Eye (tissue), 1 donor: Measurements from ENCODE around the gene NACC1.
"Not testable (repeated sequence)": the region's sequence is repeated elsewhere in the genome, so short reads cannot be mapped to it uniquely, and the experiment has no call there.

Experiments
- DNase-seq: peaks from one replicate; pipeline ENCODE4 v3.0.0-alpha.2; 2015

The NACC1 gene

GRCh38 chr19:13121551-13122274 lies 3.6 kb downstream of the NACC1 start:
- DNase-seq: no peak

DNA sequence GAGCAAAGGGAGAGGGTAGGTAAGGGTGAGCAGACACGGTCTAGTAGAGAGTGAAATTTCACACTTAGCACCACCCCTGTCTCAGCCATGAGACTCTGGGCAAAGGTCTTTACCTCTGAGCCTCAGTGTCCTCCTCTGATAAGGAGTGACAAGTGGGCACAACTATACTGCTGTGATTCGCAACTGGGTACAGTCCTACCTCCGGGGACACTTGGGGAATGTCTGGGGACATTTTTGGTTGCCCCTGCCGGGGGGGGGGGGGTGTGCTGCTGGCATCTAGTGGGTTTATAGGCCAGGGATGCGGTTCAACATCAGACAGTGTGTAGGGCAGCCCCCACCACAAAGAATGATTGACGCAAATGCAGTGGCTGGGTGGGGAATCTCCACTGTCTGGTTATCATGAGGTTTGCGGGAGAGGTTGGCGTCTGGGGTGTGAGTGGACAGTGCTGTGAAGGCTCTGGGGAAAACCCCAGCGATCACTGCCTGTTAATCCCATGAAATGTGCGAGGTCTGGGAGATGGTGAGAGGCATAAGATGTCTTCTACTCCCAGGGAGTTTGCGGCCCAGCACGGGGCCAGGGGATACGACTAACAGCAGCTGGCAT lies 4.3 kb downstream of the NACC1 start:
- no peak for DNase-seq

DNA sequence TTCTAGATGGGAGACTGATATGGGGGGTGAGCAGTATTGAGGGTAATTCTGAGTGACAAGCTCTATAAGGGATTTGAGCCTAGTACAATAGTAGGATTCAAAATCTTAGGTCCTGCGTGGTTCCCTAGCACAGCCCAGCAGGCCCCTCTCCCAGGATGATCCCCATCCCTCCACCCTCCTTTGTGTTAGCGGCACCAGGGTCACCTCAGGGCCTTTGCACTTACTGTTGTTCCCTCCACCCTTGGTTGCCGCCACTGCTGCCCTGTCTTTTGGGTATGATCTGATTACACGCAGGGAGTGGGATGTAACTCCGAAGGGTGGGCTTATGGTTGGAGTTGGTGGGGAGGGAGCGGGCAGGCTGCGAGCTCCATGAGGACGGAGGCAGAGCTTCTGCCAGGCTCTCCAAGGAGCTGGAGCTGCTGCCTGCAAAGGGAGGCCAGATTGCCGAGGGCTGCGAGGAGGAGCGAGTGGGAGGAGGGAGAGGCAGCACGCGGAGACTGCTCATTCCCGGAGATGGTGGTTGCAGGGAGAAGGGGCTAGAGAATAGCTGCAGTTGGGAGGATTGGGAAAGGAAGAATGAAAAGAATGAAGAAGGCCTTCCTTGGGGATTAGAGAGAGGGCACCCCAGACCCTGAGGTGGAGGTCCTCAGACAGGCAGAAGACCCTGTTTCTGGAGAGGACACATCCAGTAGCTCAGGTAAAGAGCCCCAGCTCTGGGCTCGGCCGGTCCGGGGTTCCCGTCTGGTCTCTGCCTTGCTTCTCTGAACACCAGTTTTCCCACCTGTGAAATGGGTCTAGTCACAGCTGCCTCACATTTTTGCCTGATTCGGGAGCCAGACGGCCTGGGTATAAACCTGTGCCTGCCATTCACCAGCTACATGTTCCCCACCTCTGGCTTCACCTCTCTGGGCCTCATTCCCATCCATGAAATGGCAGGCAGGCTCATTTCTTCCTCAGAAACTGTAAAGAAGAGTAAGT lies 5.2 kb downstream of the NACC1 start:
- no peak for DNase-seq

GRCh38 chr19:13127051-13127450 lies 9.0 kb downstream of the NACC1 start:
- no peak for DNase-seq

GRCh38 chr19:13127811-13128575 lies 9.9 kb downstream of the NACC1 start:
- no peak for DNase-seq

GRCh38 chr19:13128583-13128982 lies 10.5 kb downstream of the NACC1 start:
- DNase-seq: no peak

- DNase-seq: no peak
Measured at GRCh38 chr19:13129384-13129783, 11.3 kb downstream of the NACC1 start.

- no peak for DNase-seq
Measured at GRCh38 chr19:13130886-13131490, 12.9 kb downstream of the NACC1 start.

DNA sequence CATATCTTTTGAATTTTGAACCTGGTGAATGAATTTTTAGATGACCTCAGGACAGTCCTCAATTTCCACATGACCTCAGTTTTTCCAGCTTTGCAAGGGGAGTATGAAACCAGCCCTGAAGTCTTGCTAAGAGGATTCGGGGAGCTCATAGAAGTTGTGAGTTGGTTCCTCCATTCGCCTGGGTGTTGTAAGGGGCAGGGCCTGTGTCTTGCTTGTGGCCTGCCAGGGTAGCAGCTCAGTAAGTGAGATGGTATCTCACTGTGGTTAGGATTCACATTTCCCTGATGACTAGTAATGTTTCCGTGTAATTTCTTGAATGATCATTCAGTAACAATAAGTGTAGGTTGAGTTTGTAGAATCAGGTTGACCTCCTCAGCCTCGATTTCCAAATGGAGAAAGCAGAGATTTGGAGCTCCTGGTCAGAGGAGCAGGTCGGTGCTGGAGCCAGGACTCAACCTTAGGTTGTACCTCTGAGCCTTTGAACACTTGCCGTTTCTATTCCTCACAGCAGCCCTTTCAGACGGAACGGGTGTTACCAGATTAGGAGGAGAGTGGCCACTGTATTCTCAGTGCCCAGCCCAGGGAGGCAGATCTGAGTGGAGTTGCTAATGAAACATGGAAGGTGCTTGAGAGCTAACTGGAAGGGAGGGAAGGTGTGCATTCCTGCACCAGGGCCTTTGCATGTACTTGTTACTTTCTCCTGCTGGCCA lies 14.6 kb downstream of the NACC1 start:
- DNase-seq: no peak

DNA sequence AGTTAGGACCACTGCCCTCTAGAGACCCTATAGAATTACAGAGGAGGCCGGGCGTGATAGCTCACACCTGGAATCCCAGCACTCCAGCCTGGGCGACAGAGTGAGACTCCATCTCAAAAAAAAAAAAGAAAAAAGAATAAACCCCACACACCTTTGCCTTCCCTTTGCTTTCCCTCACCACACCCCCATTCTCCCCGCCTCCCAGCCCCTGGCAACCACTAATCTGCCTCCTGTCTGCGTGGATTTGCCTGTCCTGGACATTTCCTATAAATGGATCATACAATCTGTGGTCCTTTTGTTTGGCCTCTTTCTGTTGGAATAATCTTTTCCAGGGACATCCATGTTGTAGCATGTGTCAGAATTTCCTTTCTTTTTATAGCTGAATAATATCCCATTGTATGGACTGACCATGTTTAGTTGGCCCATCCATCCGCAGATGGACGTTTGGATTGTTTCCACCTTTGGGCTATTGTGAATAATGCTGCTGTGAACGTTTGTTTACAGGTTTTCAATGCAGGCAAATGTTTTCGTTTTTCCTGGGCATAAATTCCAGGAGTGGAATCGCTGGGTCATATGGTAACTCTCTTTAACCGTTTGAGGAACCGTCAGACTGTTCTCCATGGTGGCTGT lies 15.3 kb downstream of the NACC1 start:
- DNase-seq: no peak

GRCh38 chr19:13134626-13135025 lies 16.6 kb downstream of the NACC1 start:
- DNase-seq: no peak

DNA sequence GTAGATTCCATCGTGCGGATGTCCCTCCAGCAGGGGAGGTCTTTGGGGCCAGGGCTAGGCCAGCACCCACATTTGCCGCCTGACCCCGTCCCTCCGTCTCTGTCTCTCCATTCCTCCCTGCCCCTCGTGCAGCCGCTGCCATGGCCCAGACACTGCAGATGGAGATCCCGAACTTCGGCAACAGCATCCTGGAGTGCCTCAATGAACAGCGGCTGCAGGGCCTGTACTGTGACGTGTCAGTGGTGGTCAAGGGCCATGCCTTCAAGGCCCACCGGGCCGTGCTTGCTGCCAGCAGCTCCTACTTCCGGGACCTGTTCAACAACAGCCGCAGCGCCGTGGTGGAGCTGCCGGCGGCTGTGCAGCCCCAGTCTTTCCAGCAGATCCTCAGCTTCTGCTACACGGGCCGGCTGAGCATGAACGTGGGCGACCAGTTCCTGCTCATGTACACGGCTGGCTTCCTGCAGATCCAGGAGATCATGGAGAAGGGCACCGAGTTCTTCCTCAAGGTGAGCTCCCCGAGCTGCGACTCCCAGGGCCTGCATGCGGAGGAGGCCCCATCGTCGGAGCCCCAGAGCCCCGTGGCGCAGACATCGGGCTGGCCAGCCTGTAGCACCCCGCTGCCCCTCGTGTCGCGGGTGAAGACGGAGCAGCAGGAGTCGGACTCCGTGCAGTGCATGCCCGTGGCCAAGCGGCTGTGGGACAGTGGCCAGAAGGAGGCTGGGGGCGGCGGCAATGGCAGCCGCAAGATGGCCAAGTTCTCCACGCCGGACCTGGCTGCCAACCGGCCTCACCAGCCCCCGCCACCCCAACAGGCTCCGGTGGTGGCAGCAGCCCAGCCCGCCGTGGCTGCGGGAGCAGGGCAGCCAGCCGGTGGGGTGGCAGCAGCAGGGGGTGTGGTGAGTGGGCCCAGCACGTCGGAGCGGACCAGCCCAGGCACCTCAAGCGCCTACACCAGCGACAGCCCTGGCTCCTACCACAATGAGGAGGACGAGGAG lies 17.3 kb downstream of the NACC1 start:
- DNase-seq: no peak

GRCh38 chr19:13137290-13137794 lies 19.3 kb downstream of the NACC1 start:
- DNase-seq: no peak

- DNase-seq: no peak
Measured at GRCh38 chr19:13138171-13138915, 20.3 kb downstream of the NACC1 start.

- no peak for DNase-seq
Measured at GRCh38 chr19:13138916-13139198, 20.8 kb downstream of the NACC1 start.

GRCh38 chr19:13139633-13140311 lies 21.7 kb downstream of the NACC1 start:
- DNase-seq: no peak

GRCh38 chr19:13146763-13147563 lies 28.9 kb downstream of the NACC1 start:
- no peak for DNase-seq

DNA sequence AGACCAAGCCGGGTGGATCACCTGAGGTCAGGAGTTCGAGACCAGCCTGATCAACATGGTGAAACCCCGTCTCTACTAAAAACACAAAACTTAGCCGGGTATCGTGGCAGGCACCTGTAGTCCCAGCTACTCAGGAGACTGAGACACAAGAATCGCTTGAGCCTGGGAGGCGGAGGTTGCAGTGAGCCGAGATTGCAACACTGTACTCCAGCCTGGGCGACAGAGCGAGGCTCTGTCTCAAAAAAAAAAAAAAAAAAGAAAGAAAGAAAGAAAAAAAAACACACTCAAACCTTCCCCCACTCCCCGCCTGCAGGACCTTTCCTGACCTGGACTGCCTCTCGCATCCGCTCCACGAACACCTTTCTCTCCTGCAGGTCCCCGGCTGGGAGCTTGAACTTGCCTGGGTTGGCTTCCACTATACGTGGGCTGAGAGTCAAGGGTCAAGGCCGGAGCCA lies 31.1 kb downstream of the NACC1 start:
- not testable (repeated sequence) for DNase-seq
